Measurements from ENCODE around the gene TMEM253.

The TMEM253 gene

GRCh38 chr14:21090194-21090939 is 10.5 kb upstream of the TMEM253 start:
- no peak for DNase-seq (ENCODE audit: low read depth in 2 of 2)

- DNase-seq (ENCODE audit: low read depth in 2 of 2), result no peak
Observed at GRCh38 chr14:21090940-21091663, 9.8 kb upstream of the TMEM253 start.

GRCh38 chr14:21091821-21092272 is 9.0 kb upstream of the TMEM253 start:
- no peak for DNase-seq (ENCODE audit: low read depth in 2 of 2)

GRCh38 chr14:21092273-21093011 is 8.4 kb upstream of the TMEM253 start:
- no peak for DNase-seq (ENCODE audit: low read depth in 2 of 2)

GRCh38 chr14:21093018-21093417 is 7.8 kb upstream of the TMEM253 start:
- no peak for DNase-seq (ENCODE audit: low read depth in 2 of 2)

GRCh38 chr14:21093769-21094681 is 6.8 kb upstream of the TMEM253 start:
- no peak for DNase-seq (ENCODE audit: low read depth in 2 of 2)

- no peak for DNase-seq (ENCODE audit: low read depth in 2 of 2)
Observed at GRCh38 chr14:21095430-21096205, 5.2 kb upstream of the TMEM253 start.

GRCh38 chr14:21096438-21096837 is 4.4 kb upstream of the TMEM253 start:
- DNase-seq (ENCODE audit: low read depth in 2 of 2), result no peak

GRCh38 chr14:21096978-21097635 is 3.8 kb upstream of the TMEM253 start:
- DNase-seq (ENCODE audit: low read depth in 2 of 2), result no peak

- no peak for DNase-seq (ENCODE audit: low read depth in 2 of 2)
Observed at GRCh38 chr14:21097636-21098075, 3.2 kb upstream of the TMEM253 start.

GRCh38 chr14:21098076-21098891 is 2.6 kb upstream of the TMEM253 start, which contains the start of gene ZNF219:
TSS of gene ZNF219 (minus strand) at chr14:21098655. CDS start at chr14:21093591, 5,064 bp downstream.
- DNase-seq (ENCODE audit: low read depth in 2 of 2), result no peak

- no peak for DNase-seq (ENCODE audit: low read depth in 2 of 2)
Observed at GRCh38 chr14:21098892-21099595, 1.8 kb upstream of the TMEM253 start.

- no peak for DNase-seq (ENCODE audit: low read depth in 2 of 2)
Observed at GRCh38 chr14:21099596-21099985, 1.3 kb upstream of the TMEM253 start.

GRCh38 chr14:21101802-21102413 is 1.0 kb downstream of the TMEM253 start:
- DNase-seq (ENCODE audit: low read depth in 2 of 2), result no peak

GRCh38 chr14:21102521-21103410 is 1.9 kb downstream of the TMEM253 start:
- no peak for DNase-seq (ENCODE audit: low read depth in 2 of 2)

GRCh38 chr14:21103411-21103709 is 2.5 kb downstream of the TMEM253 start:
- no peak for DNase-seq (ENCODE audit: low read depth in 2 of 2)

All from fibroblast of skin of left quadriceps (primary cell).